ENCODE measurements around the gene TBCD. TPM values are rescaled to one million over a fixed set of nuclear protein-coding genes. Genes with fewer than 3 reads are reported as not detected.

TBCD gene
- total RNA-seq, 1 experiment from 2014 or later: 129 TPM

- H3K23ac ChIP-seq (ENCODE audit: insufficient read length, low read depth, low read length): no peak overlapping the region
- Mint-ChIP-seq H3K27ac (peak overlapping the region in 2 of 3 experiments; percentile 31 to 34; a peak in 3 of 7 replicates), H3K9me3 (peaks cover 0 to 3% of the 10 kb centered on the region in 2 experiments; a peak in 2 of 5 replicates), H3K27me3 (ENCODE audit: low read depth) (no peaks in the 10 kb centered on the region), H3K36me3 (ENCODE audit: insufficient read depth in 1 of 3, low read depth in 3 of 3) (peaks cover 40 to 58% (median 46%) of the 10 kb centered on the region in 3 experiments), H3K4me3 (no peak overlapping the region), H3K4me1 (no peaks in the 10 kb centered on the region)
- no peak overlapping the region for H3K18ac ChIP-seq (ENCODE audit: insufficient read length, low read depth, low read length)
- peaks cover 2% of the 10 kb centered on the region for H3K23me2 ChIP-seq (ENCODE audit: insufficient read length, low read depth, low read length, poor library complexity, severe bottlenecking)
- H4K91ac ChIP-seq (ENCODE audit: insufficient read length, low read depth, low read length): no peak overlapping the region
- no peak overlapping the region for H3K9ac ChIP-seq (ENCODE audit: extremely low read depth, insufficient read length, low read length)
- H3K56ac ChIP-seq (ENCODE audit: insufficient read length, low read depth, low read length): no peak overlapping the region
- H3K9me3 ChIP-seq (ENCODE audit: control insufficient read depth, low read depth, low read length): no peaks in the 10 kb centered on the region
- no peak overlapping the region for H3K4me2 ChIP-seq (ENCODE audit: insufficient read depth, insufficient read length, low read length)
- no peak overlapping the region for H3K27ac ChIP-seq (ENCODE audit: insufficient read length, low read depth, low read length)
- no peaks in the 10 kb centered on the region for H3K79me2 ChIP-seq (ENCODE audit: insufficient read depth, low read length)
- H2BK15ac ChIP-seq (ENCODE audit: low read depth, low read length): no peak overlapping the region
- no peak overlapping the region for H2BK20ac ChIP-seq (ENCODE audit: low read depth, low read length, poor library complexity, severe bottlenecking)
- H3T11ph ChIP-seq (ENCODE audit: low read length): no peak overlapping the region
- no peak overlapping the region for H2AK5ac ChIP-seq (ENCODE audit: insufficient read length, low read length)
- no peak overlapping the region for H2AFZ ChIP-seq (ENCODE audit: low read length)
- H3K79me1 ChIP-seq (ENCODE audit: insufficient read depth, low read depth, low read length, poor library complexity, severe bottlenecking): no peaks in the 10 kb centered on the region
- H2BK12ac ChIP-seq (ENCODE audit: insufficient read length, low read depth, low read length): no peak overlapping the region
- no peaks in the 10 kb centered on the region for H4K20me1 ChIP-seq (ENCODE audit: control insufficient read depth, insufficient read depth, insufficient read length)
- no peak overlapping the region for H4K5ac ChIP-seq (ENCODE audit: insufficient read length, low read depth, low read length)
- DNase-seq: peak; percentile 61
- no peak overlapping the region for H4K8ac ChIP-seq (replicated peaks; ENCODE audit: insufficient read length, low read depth, low read length)
- H2BK120ac ChIP-seq (ENCODE audit: low read depth, low read length, poor library complexity, severe bottlenecking): no peak overlapping the region
- no CpG with 5 or more reads among the region's 32 CpGs for WGBS (ENCODE audit: extremely low coverage, insufficient read length, low lambda C conversion rate)
- TF ChIP-seq, protein P1, sequence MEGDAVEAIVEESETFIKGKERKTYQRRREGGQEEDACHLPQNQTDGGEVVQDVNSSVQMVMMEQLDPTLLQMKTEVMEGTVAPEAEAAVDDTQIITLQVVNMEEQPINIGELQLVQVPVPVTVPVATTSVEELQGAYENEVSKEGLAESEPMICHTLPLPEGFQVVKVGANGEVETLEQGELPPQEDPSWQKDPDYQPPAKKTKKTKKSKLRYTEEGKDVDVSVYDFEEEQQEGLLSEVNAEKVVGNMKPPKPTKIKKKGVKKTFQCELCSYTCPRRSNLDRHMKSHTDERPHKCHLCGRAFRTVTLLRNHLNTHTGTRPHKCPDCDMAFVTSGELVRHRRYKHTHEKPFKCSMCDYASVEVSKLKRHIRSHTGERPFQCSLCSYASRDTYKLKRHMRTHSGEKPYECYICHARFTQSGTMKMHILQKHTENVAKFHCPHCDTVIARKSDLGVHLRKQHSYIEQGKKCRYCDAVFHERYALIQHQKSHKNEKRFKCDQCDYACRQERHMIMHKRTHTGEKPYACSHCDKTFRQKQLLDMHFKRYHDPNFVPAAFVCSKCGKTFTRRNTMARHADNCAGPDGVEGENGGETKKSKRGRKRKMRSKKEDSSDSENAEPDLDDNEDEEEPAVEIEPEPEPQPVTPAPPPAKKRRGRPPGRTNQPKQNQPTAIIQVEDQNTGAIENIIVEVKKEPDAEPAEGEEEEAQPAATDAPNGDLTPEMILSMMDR (conservative IDR thresholded peaks at IDR 0.05): peak; percentile 53
- H3K4me1 ChIP-seq (ENCODE audit: insufficient read depth, low read length): no peaks in the 10 kb centered on the region
- no peaks in the 10 kb centered on the region for H3K27me3 ChIP-seq (ENCODE audit: insufficient read depth, low read length)
- no peak overlapping the region for H3K4ac ChIP-seq (ENCODE audit: low read depth, low read length)
- no peak overlapping the region for H2BK5ac ChIP-seq (ENCODE audit: insufficient read length, low read length)
- H3K14ac ChIP-seq (ENCODE audit: insufficient read depth, low read length): no peak overlapping the region; the same call in 1 of the 2 replicates
These were observed 163.3 kb downstream of the TBCD start for GRCh38 chr17:82915010-82915756.
